SK-N-DZ (cell line): ENCODE results near the gene RTL1.

Source experiments
- DNase-seq: peaks from one replicate; pipeline ENCODE4 v3.0.0-alpha.2; 2015; ENCODE audit warnings: low spot score

Gene RTL1

GRCh38 chr14:100851586-100851916 lies 52.0 kb downstream of the RTL1 start:
- no peak for DNase-seq

GRCh38 chr14:100850841-100851585 lies 52.5 kb downstream of the RTL1 start:
- no peak for DNase-seq

GRCh38 chr14:100849115-100849781 lies 54.3 kb downstream of the RTL1 start:
- no peak for DNase-seq

- no peak for DNase-seq
These were observed 57.1 kb downstream of the RTL1 start for GRCh38 chr14:100846309-100846859.

- DNase-seq = no peak
These were observed 58.2 kb downstream of the RTL1 start for GRCh38 chr14:100845341-100845740.

- no peak for DNase-seq
These were observed 58.7 kb downstream of the RTL1 start for GRCh38 chr14:100844846-100845245.

GRCh38 chr14:100844421-100844820 lies 59.1 kb downstream of the RTL1 start:
- DNase-seq = no peak

- DNase-seq = no peak
These were observed 59.5 kb downstream of the RTL1 start for GRCh38 chr14:100844082-100844408.

GRCh38 chr14:100842799-100843198 lies 60.7 kb downstream of the RTL1 start:
- no peak for DNase-seq

GRCh38 chr14:100841761-100842403 lies 61.6 kb downstream of the RTL1 start:
- no peak for DNase-seq

- DNase-seq = no peak
These were observed 62.3 kb downstream of the RTL1 start for GRCh38 chr14:100841066-100841760.

GRCh38 chr14:100840286-100841065 lies 63.0 kb downstream of the RTL1 start:
- DNase-seq = no peak

- DNase-seq = no peak
These were observed 63.8 kb downstream of the RTL1 start for GRCh38 chr14:100839681-100840111.

GRCh38 chr14:100839315-100839585 lies 64.3 kb downstream of the RTL1 start:
- DNase-seq = no peak

- no peak for DNase-seq
These were observed 64.8 kb downstream of the RTL1 start for GRCh38 chr14:100838493-100839314.

- no peak for DNase-seq
These were observed 65.6 kb downstream of the RTL1 start for GRCh38 chr14:100837805-100838350.

GRCh38 chr14:100836941-100837804 lies 66.3 kb downstream of the RTL1 start:
- no peak for DNase-seq

- no peak for DNase-seq
These were observed 67.2 kb downstream of the RTL1 start for GRCh38 chr14:100836311-100836805.
